Endothelial cell (in vitro differentiated cells): Measurements from ENCODE around the gene MCOLN1. TPM values are rescaled to one million over a fixed set of nuclear protein-coding genes. Genes with fewer than 3 reads are reported as not detected.
A peak's percentile ranks its signal among the peaks of the same experiment; 100 is the strongest.

Experiments
- DNase-seq: peaks from one replicate; pipeline ENCODE4 v3.0.0; 2021; ENCODE audit warnings: low spot score
- H3K27ac Mint-ChIP-seq: one replicate; pipeline ENCODE4 v1.8.0; 2021; ENCODE audit warnings: mixed read lengths, inconsistent platforms; ENCODE audit not compliant: unreplicated experiment
- H3K27me3 Mint-ChIP-seq: one replicate; pipeline ENCODE4 v1.8.0; 2021; ENCODE audit warnings: mild to moderate bottlenecking, moderate library complexity, mixed read lengths, inconsistent platforms; ENCODE audit not compliant: unreplicated experiment
- H3K36me3 Mint-ChIP-seq: one replicate; pipeline ENCODE4 v1.8.0; 2021; ENCODE audit warnings: mild to moderate bottlenecking, low read depth, mixed read lengths, inconsistent platforms; ENCODE audit not compliant: unreplicated experiment
- H3K4me1 Mint-ChIP-seq: one replicate; pipeline ENCODE4 v1.8.0; 2021; ENCODE audit warnings: mild to moderate bottlenecking, mixed read lengths, inconsistent platforms; ENCODE audit not compliant: unreplicated experiment
- H3K4me3 Mint-ChIP-seq: one replicate; pipeline ENCODE4 v1.8.0; 2021; ENCODE audit warnings: mild to moderate bottlenecking, mixed read lengths, inconsistent platforms; ENCODE audit not compliant: unreplicated experiment
- H3K9me3 Mint-ChIP-seq: one replicate; pipeline ENCODE4 v1.8.0; 2021; ENCODE audit warnings: mixed read lengths, inconsistent platforms; ENCODE audit not compliant: unreplicated experiment
- total RNA-seq: library from RNA; stranded (reverse); fragmentation: NEBNext Ultra II Directional; extraction: Animal tissue kit (Norgen Biotek cat#: 25700); gene quantifications from one replicate; pipeline ENCODE4 v1.2.1, GENCODE V29; 2021; ENCODE audit not compliant: unreplicated experiment
- TF ChIP-seq, protein P1 (sequence below): fragments of 200-600 bp; sonication (generic); IDR thresholded peaks from one replicate; pipeline ENCODE4 v1.5.0; 2021; ENCODE audit warnings: antibody characterized with exemption; ENCODE audit not compliant: unreplicated experiment

Gene MCOLN1
- total RNA-seq, 1 donor from 2014 or later, result 24.2 TPM

DNA sequence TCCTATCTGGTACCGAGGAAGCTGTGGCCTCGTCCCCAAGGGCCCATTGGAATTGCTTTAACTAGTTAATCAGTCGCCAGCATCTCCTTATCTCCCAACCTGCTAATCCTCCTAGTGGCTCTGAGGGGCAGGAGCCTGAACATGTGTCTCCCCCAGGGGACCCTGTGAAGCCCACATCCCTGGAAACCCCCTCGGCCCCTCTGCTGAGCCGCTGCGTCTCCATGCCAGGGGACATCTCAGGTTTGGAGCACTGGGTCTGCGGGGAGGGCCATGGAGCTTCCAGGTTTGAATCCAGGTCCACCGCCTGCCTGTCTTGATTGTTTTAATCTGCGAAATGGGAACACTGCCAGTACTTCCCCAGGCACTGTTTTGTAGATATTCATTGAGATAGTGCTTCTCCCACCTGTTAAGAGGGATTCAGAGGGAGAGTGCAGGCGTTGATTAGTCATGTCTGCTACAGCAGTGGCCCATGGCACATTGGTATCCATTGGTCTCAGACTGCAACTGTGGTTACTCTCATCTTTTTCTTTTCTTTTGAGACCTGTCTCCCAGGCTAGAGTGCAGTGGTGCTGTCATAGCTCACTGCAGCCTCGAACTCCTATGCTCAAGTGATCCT, 19.5 kb downstream of the MCOLN1 start:
- no peak overlapping the region for H3K27ac Mint-ChIP-seq
- TF ChIP-seq, protein P1, sequence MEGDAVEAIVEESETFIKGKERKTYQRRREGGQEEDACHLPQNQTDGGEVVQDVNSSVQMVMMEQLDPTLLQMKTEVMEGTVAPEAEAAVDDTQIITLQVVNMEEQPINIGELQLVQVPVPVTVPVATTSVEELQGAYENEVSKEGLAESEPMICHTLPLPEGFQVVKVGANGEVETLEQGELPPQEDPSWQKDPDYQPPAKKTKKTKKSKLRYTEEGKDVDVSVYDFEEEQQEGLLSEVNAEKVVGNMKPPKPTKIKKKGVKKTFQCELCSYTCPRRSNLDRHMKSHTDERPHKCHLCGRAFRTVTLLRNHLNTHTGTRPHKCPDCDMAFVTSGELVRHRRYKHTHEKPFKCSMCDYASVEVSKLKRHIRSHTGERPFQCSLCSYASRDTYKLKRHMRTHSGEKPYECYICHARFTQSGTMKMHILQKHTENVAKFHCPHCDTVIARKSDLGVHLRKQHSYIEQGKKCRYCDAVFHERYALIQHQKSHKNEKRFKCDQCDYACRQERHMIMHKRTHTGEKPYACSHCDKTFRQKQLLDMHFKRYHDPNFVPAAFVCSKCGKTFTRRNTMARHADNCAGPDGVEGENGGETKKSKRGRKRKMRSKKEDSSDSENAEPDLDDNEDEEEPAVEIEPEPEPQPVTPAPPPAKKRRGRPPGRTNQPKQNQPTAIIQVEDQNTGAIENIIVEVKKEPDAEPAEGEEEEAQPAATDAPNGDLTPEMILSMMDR, result no peak

DNA sequence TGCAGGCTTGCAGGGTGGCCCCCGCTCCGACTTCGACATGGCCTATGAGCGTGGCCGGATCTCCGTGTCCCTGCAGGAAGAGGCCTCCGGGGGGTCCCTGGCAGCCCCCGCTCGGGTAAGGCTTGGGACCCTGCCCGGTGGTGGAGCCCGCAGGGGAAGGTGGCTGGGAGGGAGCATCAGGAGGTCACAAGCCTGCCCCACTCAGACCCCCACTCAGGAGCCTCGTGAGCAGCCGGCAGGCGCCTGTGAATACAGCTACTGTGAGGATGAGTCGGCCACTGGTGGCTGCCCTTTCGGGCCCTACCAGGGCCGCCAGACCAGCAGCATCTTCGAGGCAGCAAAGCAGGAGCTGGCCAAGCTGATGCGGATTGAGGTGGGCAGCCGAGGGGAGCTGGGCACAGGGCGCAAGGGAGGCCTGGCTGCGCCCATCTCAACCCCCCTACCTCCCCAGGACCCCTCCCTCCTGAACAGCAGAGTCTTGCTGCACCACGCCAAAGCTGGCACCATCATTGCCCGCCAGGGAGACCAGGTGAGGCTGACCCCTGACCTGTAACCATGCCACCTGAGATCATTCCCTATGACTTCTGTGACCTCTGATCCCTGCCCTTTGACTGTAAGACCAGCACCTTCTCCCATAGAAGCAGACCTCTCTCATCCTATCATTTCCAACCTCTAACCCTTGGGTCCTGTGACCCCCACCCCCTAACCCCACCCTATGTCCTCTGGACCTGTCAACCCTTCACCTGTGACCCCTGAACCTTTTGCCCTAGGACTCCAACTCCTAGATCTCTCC, 20.3 kb downstream of the MCOLN1 start:
- no peak overlapping the region for H3K27ac Mint-ChIP-seq
- no peaks in the 10 kb centered on the region for H3K9me3 Mint-ChIP-seq

More for the DNA sequence above, 19.5 kb downstream of the MCOLN1 start:
- peaks cover 6% of the 10 kb centered on the region for H3K27me3 Mint-ChIP-seq
- H3K4me1 Mint-ChIP-seq, result no peaks in the 10 kb centered on the region
- no peak overlapping the region for H3K4me3 Mint-ChIP-seq
- no peak for DNase-seq
- peaks cover 29% of the 10 kb centered on the region for H3K36me3 Mint-ChIP-seq
- H3K9me3 Mint-ChIP-seq, result no peaks in the 10 kb centered on the region

DNA sequence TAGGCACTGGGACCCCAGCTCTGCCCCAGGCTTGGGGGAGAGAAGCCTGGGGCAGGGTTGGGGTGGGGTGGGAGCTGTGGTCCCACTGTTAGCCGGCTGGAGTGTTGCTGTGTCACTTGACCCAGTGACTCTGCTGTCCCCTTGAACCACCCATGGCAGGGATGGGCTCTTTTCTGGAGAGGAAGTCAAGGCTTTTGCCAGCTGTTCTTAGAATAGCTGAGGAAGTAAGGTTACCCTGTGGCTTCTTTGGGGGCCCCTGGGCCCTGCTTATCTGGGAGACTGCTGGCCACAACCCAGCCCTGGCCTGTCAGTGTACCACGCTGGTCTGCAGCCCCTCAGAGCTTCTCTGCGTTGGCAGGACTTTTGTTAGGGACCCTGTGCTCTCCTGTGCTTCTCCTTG, 22.2 kb downstream of the MCOLN1 start:
- Mint-ChIP-seq H3K27ac (no peak overlapping the region), H3K36me3 (peaks cover 18% of the 10 kb centered on the region), H3K4me3 (no peak overlapping the region), H3K27me3 (peaks cover 4% of the 10 kb centered on the region), H3K4me1 (no peaks in the 10 kb centered on the region), H3K9me3 (no peaks in the 10 kb centered on the region)
- TF ChIP-seq, protein P1, result no peak
- no peak for DNase-seq

More for the DNA sequence above, 20.3 kb downstream of the MCOLN1 start:
- H3K4me3 Mint-ChIP-seq, result peak overlapping the region; percentile 77
- H3K27me3 Mint-ChIP-seq, result peaks cover 4% of the 10 kb centered on the region
- no peaks in the 10 kb centered on the region for H3K4me1 Mint-ChIP-seq
- no peak for DNase-seq
- peaks cover 23% of the 10 kb centered on the region for H3K36me3 Mint-ChIP-seq
- TF ChIP-seq, protein P1, result no peak

DNA sequence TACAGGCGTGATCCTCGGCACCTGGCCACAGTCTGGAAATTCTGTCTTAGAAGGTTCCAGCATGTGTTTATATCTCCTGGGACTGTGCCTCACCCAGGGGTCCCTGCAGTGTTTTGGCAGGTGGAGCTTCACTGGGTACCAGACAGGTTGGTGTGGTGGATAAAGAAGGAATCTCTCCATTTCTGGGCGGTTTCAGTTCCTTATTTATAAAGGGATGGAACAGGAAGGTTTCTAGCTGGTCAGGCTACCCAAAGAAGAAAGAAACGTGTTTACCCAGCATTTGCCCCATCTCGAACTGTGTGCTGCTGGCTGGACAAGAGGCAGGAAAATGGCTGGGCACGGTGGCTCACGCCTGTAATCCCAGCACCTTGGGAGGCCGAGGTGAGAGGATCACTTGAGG, 22.9 kb downstream of the MCOLN1 start:
- Mint-ChIP-seq H3K27me3 (peaks cover 3% of the 10 kb centered on the region), H3K36me3 (peaks cover 16% of the 10 kb centered on the region), H3K27ac (no peak overlapping the region), H3K4me1 (no peaks in the 10 kb centered on the region), H3K9me3 (no peaks in the 10 kb centered on the region), H3K4me3 (no peak overlapping the region)
- no peak for DNase-seq
- TF ChIP-seq, protein P1, result no peak

DNA sequence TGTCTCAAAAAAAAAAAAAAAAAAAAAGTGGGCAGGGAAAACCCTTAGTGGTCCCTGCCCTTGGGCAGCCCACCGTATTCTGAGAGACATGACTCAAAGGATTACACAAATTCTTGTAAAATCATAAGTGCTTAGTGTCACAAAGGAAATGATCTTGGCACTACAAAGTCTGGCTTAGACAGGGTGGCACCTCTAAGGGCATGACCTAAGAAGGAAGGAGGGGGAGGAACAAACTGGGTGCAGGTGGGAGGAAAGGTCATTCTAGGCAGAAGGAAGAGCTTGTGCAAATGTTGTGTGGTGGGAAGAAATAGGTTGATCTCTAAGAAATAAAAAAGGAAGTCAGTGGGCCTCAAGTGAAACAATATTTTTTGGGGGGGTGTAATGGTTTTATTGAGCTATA, 23.5 kb downstream of the MCOLN1 start:
- Mint-ChIP-seq H3K36me3 (peaks cover 13% of the 10 kb centered on the region), H3K27ac (no peak overlapping the region), H3K4me1 (no peaks in the 10 kb centered on the region), H3K9me3 (no peaks in the 10 kb centered on the region), H3K4me3 (no peak overlapping the region), H3K27me3 (no peaks in the 10 kb centered on the region)
- DNase-seq, result no peak
- TF ChIP-seq, protein P1, result no peak
